Ishikawa (cell line): Measurements from ENCODE around the gene THRB.

ENCODE experiments used
- CREB1 ChIP-seq: IDR thresholded peaks from 2 replicates; pipeline ENCODE4 v1.6.1; 2012; ENCODE audit warnings: low read depth
- EP300 ChIP-seq: IDR thresholded peaks from 2 replicates; pipeline ENCODE4 v1.6.1; 2012; ENCODE audit warnings: borderline replicate concordance
- RAD21 ChIP-seq: IDR thresholded peaks from 2 replicates; pipeline ENCODE4 v1.6.1; 2012; ENCODE audit warnings: low read depth
- TAF1 ChIP-seq: IDR thresholded peaks from 2 replicates; pipeline ENCODE4 v1.6.1; 2012; ENCODE audit warnings: low read depth, mild to moderate bottlenecking
- TCF12 ChIP-seq: IDR thresholded peaks from 2 replicates; pipeline ENCODE4 v1.6.1; 2012; ENCODE audit warnings: low read depth
- TEAD4 ChIP-seq: IDR thresholded peaks from 2 replicates; pipeline ENCODE4 v1.6.1; 2012
- TF ChIP-seq, protein P1 (sequence below): IDR thresholded peaks from 2 replicates; pipeline ENCODE4 v1.6.1; 2012; ENCODE audit warnings: low read depth, mild to moderate bottlenecking
- TF ChIP-seq, protein P2 (sequence below): IDR thresholded peaks from 2 replicates; pipeline ENCODE4 v1.6.1; 2012
- TF ChIP-seq, protein P3 (sequence below): IDR thresholded peaks from 2 replicates; pipeline ENCODE4 v1.6.1; 2012

DNA sequence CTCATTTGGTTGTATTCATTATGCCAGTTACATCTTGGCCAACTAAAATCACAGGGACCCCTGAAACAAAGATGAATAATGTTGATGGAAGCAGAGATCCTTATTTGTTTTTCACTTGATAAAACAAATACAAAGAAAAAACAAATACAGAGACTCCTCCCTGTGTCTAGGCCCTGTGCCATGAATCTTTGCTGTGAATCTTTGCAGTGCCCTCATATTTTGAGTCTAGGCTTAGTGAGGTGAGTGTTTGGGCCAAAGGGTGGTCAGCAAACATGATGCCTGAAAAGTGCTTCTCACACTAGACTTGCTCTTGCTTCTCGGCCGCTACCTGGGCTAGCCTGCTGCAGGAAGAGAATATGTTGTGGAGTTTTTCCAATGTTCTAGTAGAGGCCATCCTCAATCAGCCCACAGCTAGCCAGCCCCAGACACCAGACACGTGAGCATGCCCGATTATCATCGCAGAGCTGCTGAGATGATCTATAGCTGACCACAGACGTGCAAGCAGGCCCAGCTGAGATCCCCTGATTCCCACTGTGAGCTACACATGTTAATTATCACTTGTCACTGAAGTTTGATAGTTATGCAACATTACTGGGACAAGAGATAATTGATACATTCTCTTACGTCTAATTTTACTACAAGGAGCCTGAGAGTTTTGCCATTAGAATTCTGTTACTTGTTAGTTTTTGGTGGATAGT is 191.4 kb downstream of the THRB start:
- TF ChIP-seq EP300, result no peak
- TF ChIP-seq RAD21, result no peak
- TF ChIP-seq, protein P1, sequence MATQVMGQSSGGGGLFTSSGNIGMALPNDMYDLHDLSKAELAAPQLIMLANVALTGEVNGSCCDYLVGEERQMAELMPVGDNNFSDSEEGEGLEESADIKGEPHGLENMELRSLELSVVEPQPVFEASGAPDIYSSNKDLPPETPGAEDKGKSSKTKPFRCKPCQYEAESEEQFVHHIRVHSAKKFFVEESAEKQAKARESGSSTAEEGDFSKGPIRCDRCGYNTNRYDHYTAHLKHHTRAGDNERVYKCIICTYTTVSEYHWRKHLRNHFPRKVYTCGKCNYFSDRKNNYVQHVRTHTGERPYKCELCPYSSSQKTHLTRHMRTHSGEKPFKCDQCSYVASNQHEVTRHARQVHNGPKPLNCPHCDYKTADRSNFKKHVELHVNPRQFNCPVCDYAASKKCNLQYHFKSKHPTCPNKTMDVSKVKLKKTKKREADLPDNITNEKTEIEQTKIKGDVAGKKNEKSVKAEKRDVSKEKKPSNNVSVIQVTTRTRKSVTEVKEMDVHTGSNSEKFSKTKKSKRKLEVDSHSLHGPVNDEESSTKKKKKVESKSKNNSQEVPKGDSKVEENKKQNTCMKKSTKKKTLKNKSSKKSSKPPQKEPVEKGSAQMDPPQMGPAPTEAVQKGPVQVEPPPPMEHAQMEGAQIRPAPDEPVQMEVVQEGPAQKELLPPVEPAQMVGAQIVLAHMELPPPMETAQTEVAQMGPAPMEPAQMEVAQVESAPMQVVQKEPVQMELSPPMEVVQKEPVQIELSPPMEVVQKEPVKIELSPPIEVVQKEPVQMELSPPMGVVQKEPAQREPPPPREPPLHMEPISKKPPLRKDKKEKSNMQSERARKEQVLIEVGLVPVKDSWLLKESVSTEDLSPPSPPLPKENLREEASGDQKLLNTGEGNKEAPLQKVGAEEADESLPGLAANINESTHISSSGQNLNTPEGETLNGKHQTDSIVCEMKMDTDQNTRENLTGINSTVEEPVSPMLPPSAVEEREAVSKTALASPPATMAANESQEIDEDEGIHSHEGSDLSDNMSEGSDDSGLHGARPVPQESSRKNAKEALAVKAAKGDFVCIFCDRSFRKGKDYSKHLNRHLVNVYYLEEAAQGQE, result no peak
- no peak for TF ChIP-seq TAF1
- TF ChIP-seq, protein P2, sequence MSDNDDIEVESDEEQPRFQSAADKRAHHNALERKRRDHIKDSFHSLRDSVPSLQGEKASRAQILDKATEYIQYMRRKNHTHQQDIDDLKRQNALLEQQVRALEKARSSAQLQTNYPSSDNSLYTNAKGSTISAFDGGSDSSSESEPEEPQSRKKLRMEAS, result no peak
- TF ChIP-seq, protein P3, sequence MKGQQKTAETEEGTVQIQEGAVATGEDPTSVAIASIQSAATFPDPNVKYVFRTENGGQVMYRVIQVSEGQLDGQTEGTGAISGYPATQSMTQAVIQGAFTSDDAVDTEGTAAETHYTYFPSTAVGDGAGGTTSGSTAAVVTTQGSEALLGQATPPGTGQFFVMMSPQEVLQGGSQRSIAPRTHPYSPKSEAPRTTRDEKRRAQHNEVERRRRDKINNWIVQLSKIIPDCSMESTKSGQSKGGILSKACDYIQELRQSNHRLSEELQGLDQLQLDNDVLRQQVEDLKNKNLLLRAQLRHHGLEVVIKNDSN, result peak; percentile 10; the same call in 1 of the 2 replicates
- 0 out of 2 replicates have a peak, but pooled peaks have one; percentile 22 for TF ChIP-seq TCF12
- TF ChIP-seq TEAD4, result no peak
- TF ChIP-seq CREB1, result no peak
